Keratinocyte (primary cell): ENCODE measurements around the gene UQCC2. TPM values are rescaled to one million over a fixed set of nuclear protein-coding genes. Genes with fewer than 3 reads are reported as not detected.

ENCODE experiments used
- DNase-seq: peaks from one replicate; pipeline ENCODE4 v3.0.0-alpha.2; 2011; ENCODE audit warnings: low read depth, missing footprints, low spot score
- FAIRE-seq: peaks from 2 replicates; lab custom pipeline; 2011; peaks lifted over from hg19 to GRCh38; lab: Jason Lieb, UNC
- H2AFZ ChIP-seq: 2 replicates; pipeline ENCODE4 v1.6.0; 2012; ENCODE audit warnings: low read length, control low read depth, inconsistent platforms; ENCODE audit not compliant: control insufficient read depth
- H3K27ac ChIP-seq: 2 replicates; pipeline ENCODE4 v1.5.1; 2011; ENCODE audit warnings: low read length; ENCODE audit not compliant: control insufficient read depth, insufficient read depth
- H3K27me3 ChIP-seq: 3 replicates; pipeline ENCODE4 v1.6.0; 2011; ENCODE audit warnings: low read length; ENCODE audit not compliant: control insufficient read depth, insufficient read depth; ENCODE audit errors: extremely low read depth
- H3K36me3 ChIP-seq, 2 experiments: 2 replicates in 1 of 2; 3 replicates in 1 of 2; pipeline ENCODE4 v1.5.1; 2011; ENCODE audit warnings: low read length in 2 of 2, mild to moderate bottlenecking in 1 of 2; ENCODE audit not compliant: control insufficient read depth in 2 of 2, insufficient read depth in 2 of 2; ENCODE audit errors: extremely low read depth in 1 of 2
- H3K4me1 ChIP-seq: 3 replicates; pipeline ENCODE4 v1.5.1; 2011; ENCODE audit warnings: low read length; ENCODE audit not compliant: control insufficient read depth, insufficient read depth; ENCODE audit errors: extremely low read depth
- H3K4me2 ChIP-seq: 3 replicates; pipeline ENCODE4 v1.6.0; 2011; ENCODE audit warnings: low read depth, low read length; ENCODE audit not compliant: control insufficient read depth, insufficient read depth; ENCODE audit errors: extremely low read depth
- H3K4me3 ChIP-seq, 3 experiments: fragments of 200-600 bp in 1 of 3; sonication (generic) in 1 of 3; 2 replicates in 2 of 3; 3 replicates in 1 of 3; pipeline ENCODE4 v1.5.1; 2011 to 2016; ENCODE audit warnings: low read length in 3 of 3, mild to moderate bottlenecking in 3 of 3, control low read depth in 2 of 3, inconsistent platforms in 1 of 3, low read depth in 1 of 3, mixed read lengths in 1 of 3, mixed run types in 1 of 3, moderate library complexity in 1 of 3; ENCODE audit not compliant: control insufficient read depth in 2 of 3, insufficient read depth in 2 of 3; ENCODE audit errors: extremely low read depth in 1 of 3
- H3K79me2 ChIP-seq: 2 replicates; pipeline ENCODE4 v1.6.0; 2012; ENCODE audit warnings: low read length; ENCODE audit not compliant: control insufficient read depth, insufficient read depth
- H3K9ac ChIP-seq: 3 replicates; pipeline ENCODE4 v1.6.0; 2011; ENCODE audit warnings: low read length; ENCODE audit not compliant: control insufficient read depth, insufficient read depth; ENCODE audit errors: extremely low read depth
- H3K9me1 ChIP-seq: 3 replicates; pipeline ENCODE4 v1.6.0; 2011; ENCODE audit warnings: low read length; ENCODE audit not compliant: control insufficient read depth, insufficient read depth; ENCODE audit errors: extremely low read depth
- H3K9me3 ChIP-seq: 2 replicates; pipeline ENCODE4 v1.5.1; 2012; ENCODE audit warnings: low read depth, low read length; ENCODE audit not compliant: control insufficient read depth
- H4K20me1 ChIP-seq: 3 replicates; pipeline ENCODE4 v1.6.0; 2011; ENCODE audit warnings: low read length; ENCODE audit not compliant: control insufficient read depth, insufficient read depth; ENCODE audit errors: extremely low read depth
- EZH2 ChIP-seq: IDR thresholded peaks from one replicate; pipeline ENCODE4 v1.6.1; 2012; ENCODE audit warnings: inconsistent platforms, mild to moderate bottlenecking, low read length, moderate library complexity
- dilution Hi-C: fragments of 300-500 bp; cut with MboI; formaldehyde crosslinking; loops from one replicate; pipeline ENCODE4 v1.7.0; 2020; ENCODE audit warnings: low sequenced_read_pairs; ENCODE audit not compliant: extremely low pct_ligation_motif_present
- polyA plus RNA-seq, 5 experiments: library from polyadenylated mRNA; depleted of rRNA in 3 of 5; stranded (reverse) in 3 of 5; stranded (forward) in 1 of 5; unstranded in 1 of 5; fragments of >200 nt; gene quantifications; 1 replicate in 1 of 5; 2 replicates in 3 of 5; 3 replicates in 1 of 5; pipeline versions ENCODE4 v1.2.1 to v1.2.3, GENCODE V29; 2011 to 2012; ENCODE audit warnings: missing spikeins in 2 of 5, low read depth in 1 of 5, low replicate concordance in 1 of 5
- TF ChIP-seq, protein P1 (sequence below), 3 experiments: IDR thresholded peaks in 1 of 3; conservative IDR thresholded peaks in 1 of 3; optimal IDR thresholded peaks in 1 of 3; 2 replicates in 2 of 3; 3 replicates in 1 of 3; pipeline versions ENCODE3 to v1.5.1; 2011; ENCODE audit warnings: low read length in 3 of 3, mild to moderate bottlenecking in 3 of 3, moderate library complexity in 2 of 3, control low read depth in 1 of 3, inconsistent platforms in 1 of 3; ENCODE audit not compliant: insufficient read depth in 2 of 3; ENCODE audit errors: extremely low read depth in 1 of 3

UQCC2 gene
- polyA plus RNA-seq, 1 donor (not counting 4 experiments of a cell fraction or from before 2014, with no cell fraction given): 76.7 TPM

DNA sequence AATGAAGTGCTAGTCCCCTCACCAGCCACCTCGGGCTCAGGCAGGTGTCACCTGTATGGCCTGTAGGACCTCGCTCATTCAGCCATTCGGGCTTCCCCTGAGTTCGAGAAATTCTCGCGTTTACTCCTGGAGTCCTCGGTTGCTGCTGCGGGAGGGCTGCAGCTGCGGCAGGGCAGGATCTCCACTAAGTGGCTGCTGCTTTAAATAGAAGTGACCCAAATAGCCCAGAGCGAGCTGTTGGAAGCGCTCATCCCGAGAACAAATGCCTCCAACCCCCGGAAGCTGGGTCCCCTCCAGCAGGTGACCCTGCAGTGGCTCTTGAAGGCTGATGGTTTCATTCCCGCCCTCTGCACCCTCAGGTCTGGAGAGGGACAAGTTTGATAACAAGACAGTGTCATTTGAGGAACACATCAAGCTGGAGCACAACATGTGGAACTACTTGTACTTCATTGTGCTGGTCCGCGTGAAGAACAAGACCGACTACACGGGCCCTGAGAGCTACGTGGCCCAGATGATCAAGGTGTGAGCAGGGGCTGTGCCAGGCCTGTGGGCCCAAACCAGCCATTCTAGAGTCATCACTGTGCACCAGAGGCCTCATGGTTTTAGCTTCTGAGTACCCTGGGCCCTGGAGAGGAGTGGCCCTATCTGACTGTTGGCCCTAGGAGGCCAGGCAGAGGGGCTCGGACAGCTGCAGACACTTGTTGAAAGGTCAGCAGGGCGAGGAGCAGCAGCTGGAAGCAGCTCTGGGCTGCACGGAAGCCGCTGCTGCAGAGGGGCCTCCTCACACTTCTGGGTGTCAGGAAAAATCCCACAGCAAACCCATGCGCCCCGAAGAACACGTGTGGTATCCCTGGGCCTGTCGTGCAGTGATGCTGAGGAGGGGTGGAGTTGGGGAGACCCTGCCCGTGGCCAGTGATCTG is 18.1 kb downstream of the UQCC2 start:
- Histone ChIP-seq H2AFZ (no peak overlapping the region), H3K27me3 (no peaks in the 10 kb centered on the region), H3K79me2 (no peaks in the 10 kb centered on the region), H4K20me1 (peaks cover 6% of the 10 kb centered on the region), H3K4me2 (no peak overlapping the region), H3K9ac (peak overlapping the region; percentile 67), H3K36me3 (peaks cover 62 to 79% of the 10 kb centered on the region in 2 experiments), H3K4me1 (peaks cover 40% of the 10 kb centered on the region), H3K27ac (peak overlapping the region; percentile 89), H3K4me3 (no peak overlapping the region), H3K9me1 (no peaks in the 10 kb centered on the region), H3K9me3 (no peaks in the 10 kb centered on the region)
- DNase-seq (no peak), FAIRE-seq (no peak)
- TF ChIP-seq, protein P1, sequence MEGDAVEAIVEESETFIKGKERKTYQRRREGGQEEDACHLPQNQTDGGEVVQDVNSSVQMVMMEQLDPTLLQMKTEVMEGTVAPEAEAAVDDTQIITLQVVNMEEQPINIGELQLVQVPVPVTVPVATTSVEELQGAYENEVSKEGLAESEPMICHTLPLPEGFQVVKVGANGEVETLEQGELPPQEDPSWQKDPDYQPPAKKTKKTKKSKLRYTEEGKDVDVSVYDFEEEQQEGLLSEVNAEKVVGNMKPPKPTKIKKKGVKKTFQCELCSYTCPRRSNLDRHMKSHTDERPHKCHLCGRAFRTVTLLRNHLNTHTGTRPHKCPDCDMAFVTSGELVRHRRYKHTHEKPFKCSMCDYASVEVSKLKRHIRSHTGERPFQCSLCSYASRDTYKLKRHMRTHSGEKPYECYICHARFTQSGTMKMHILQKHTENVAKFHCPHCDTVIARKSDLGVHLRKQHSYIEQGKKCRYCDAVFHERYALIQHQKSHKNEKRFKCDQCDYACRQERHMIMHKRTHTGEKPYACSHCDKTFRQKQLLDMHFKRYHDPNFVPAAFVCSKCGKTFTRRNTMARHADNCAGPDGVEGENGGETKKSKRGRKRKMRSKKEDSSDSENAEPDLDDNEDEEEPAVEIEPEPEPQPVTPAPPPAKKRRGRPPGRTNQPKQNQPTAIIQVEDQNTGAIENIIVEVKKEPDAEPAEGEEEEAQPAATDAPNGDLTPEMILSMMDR (optimal IDR thresholded peaks at IDR 0.05 in 1 of 3, IDR thresholded peaks at IDR 0.05 in 1 of 3, conservative IDR thresholded peaks at IDR 0.05 in 1 of 3; ENCODE audit: extremely low read depth in 1 of 3, insufficient read depth in 2 of 3, low read length in 3 of 3): no peak
- no peak for TF ChIP-seq EZH2
- dilution Hi-C loops: no loop called here

DNA sequence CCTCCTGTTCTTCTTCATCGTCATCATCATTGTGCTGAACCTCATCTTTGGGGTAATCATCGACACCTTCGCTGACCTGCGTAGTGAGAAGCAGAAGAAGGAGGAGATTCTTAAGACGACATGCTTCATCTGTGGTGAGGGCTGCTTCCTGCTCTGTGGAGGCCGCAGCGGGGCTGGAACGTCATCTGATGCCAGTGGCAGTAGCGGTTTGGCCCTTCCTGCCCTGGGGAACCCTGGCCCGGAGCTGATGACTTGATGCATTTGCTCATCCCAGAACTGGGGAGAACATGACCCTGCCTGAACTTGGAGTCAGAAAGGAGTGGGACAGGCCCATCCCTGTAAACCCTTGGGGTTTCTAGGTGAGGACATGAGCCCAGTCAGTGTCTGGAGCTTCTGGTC is 18.7 kb downstream of the UQCC2 start:
- FAIRE-seq: no peak
- Histone ChIP-seq H3K36me3 (peaks cover 60 to 76% of the 10 kb centered on the region in 2 experiments), H2AFZ (no peak overlapping the region), H3K4me3 (no peak overlapping the region), H3K4me1 (peaks cover 39% of the 10 kb centered on the region), H3K27ac (no peak overlapping the region), H4K20me1 (peaks cover 6% of the 10 kb centered on the region), H3K9ac (no peak overlapping the region), H3K4me2 (no peak overlapping the region), H3K27me3 (no peaks in the 10 kb centered on the region), H3K9me1 (no peaks in the 10 kb centered on the region), H3K79me2 (no peaks in the 10 kb centered on the region), H3K9me3 (no peaks in the 10 kb centered on the region)
- no peak for DNase-seq
- no peak for TF ChIP-seq EZH2
- TF ChIP-seq, protein P1 (optimal IDR thresholded peaks at IDR 0.05 in 1 of 3, IDR thresholded peaks at IDR 0.05 in 1 of 3, conservative IDR thresholded peaks at IDR 0.05 in 1 of 3; ENCODE audit: extremely low read depth in 1 of 3, insufficient read depth in 2 of 3, low read length in 3 of 3): no peak
- dilution Hi-C loops: no loop called here
